Smooth muscle cell (in vitro differentiated cells): ENCODE measurements around the gene CTPS2. TPM values are rescaled to one million over a fixed set of nuclear protein-coding genes. Genes with fewer than 3 reads are reported as not detected.
A peak's percentile ranks its signal among the peaks of the same experiment; 100 is the strongest.
"Not testable (repeated sequence)": the region's sequence is repeated elsewhere in the genome, so short reads cannot be mapped to it uniquely, and the experiment has no call there.

Source experiments
- DNase-seq: peaks from one replicate; lab custom pipeline; 2025; ENCODE audit not compliant: unreplicated experiment; lab: John Stamatoyannopoulos, UW
- H2AFZ ChIP-seq: fragments of 200-600 bp; sonication (generic); 2 replicates; pipeline ENCODE4 v1.6.0; 2016; ENCODE audit warnings: antibody characterized with exemption, low read depth, mild to moderate bottlenecking
- H3F3A ChIP-seq: fragments of 200-600 bp; sonication (generic); 2 replicates; pipeline ENCODE4 v1.6.0; 2017; ENCODE audit warnings: antibody characterized with exemption, low read depth
- H3K27ac ChIP-seq: fragments of 200-600 bp; sonication (generic); 2 replicates; pipeline ENCODE4 v1.5.1; 2016; ENCODE audit warnings: low read depth, mild to moderate bottlenecking
- H3K27me3 ChIP-seq: fragments of 200-600 bp; sonication (generic); 2 replicates; pipeline ENCODE4 v1.6.1; 2016; ENCODE audit warnings: low read depth, mild to moderate bottlenecking
- H3K36me3 ChIP-seq: fragments of 200-600 bp; sonication (generic); 2 replicates; pipeline ENCODE4 v1.5.1; 2016; ENCODE audit warnings: low read depth
- H3K4me1 ChIP-seq: fragments of 200-600 bp; sonication (generic); 2 replicates; pipeline ENCODE4 v1.5.1; 2016; ENCODE audit warnings: low read depth
- H3K4me2 ChIP-seq: fragments of 200-600 bp; sonication (generic); 2 replicates; pipeline ENCODE4 v1.6.0; 2016; ENCODE audit warnings: mild to moderate bottlenecking
- H3K4me3 ChIP-seq: fragments of 200-600 bp; sonication (generic); 2 replicates; pipeline ENCODE4 v1.5.1; 2016; ENCODE audit warnings: mild to moderate bottlenecking
- H3K79me2 ChIP-seq: fragments of 200-600 bp; sonication (generic); 2 replicates; pipeline ENCODE4 v1.6.0; 2016; ENCODE audit warnings: low read depth, mild to moderate bottlenecking
- H3K9ac ChIP-seq: fragments of 200-600 bp; sonication (generic); 2 replicates; pipeline ENCODE4 v1.6.0; 2016; ENCODE audit warnings: low read depth
- H3K9me3 ChIP-seq: fragments of 200-600 bp; sonication (generic); replicated peaks from 2 replicates; pipeline ENCODE4 v1.5.1; 2016; ENCODE audit warnings: low read depth
- H4K20me1 ChIP-seq: fragments of 200-600 bp; sonication (generic); 2 replicates; pipeline ENCODE4 v1.6.0; 2016; ENCODE audit warnings: low read depth
- WGBS: methylation state at CpG from one replicate; pipeline ENCODE4 v1.1.7; 2016; ENCODE audit warnings: low lambda C conversion rate; 5-methylcytosine and 5-hydroxymethylcytosine counted together
- polyA plus RNA-seq: library from polyadenylated mRNA; unstranded; fragments of >200 nt; fragmentation: Nextera tagmentation; extraction: Ambion mirVana; gene quantifications from 2 replicates; pipeline ENCODE4 v1.2.1, GENCODE V29; 2016
- total RNA-seq: library from RNA; depleted of rRNA; stranded (reverse); fragments of >200 nt; gene quantifications from 2 replicates; pipeline ENCODE4 v1.2.3, GENCODE V29; 2014
- TF ChIP-seq, protein P1 (sequence below): fragments of 200-600 bp; sonication (generic); IDR thresholded peaks from 2 replicates; pipeline ENCODE4 v1.5.1; 2017; ENCODE audit warnings: borderline replicate concordance, mild to moderate bottlenecking, antibody characterized with exemption; ENCODE audit not compliant: insufficient read depth, poor library complexity, severe bottlenecking

CTPS2 gene
- total and polyA plus RNA-seq, 2 experiments from 2014 or later = 19.4 to 37.1 TPM

DNA sequence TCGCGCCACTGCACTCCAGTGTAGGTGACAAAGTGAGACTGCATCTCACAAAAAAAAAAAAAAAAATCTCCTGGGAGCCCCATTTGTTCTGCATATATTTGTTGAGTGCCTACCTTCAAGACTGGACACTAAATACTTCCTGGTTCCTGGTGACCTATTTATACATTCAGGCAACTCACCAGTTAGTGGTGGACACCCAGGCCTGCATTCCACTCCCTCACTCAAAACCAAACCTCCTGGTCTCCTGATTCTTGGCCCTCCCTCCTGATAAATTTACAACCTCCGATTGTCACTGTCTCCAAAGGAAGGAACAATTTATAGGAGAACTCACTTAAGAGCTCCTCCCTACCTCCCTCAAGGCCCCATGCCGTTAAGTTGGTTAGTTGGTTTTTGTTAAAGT is 10.0 kb upstream of the CTPS2 start:
- peaks cover 77% of the 10 kb centered on the region for H3K79me2 ChIP-seq
- 81% methylated on average over 4 of the region's 4 CpGs for WGBS
- no peaks in the 10 kb centered on the region for H3K36me3 ChIP-seq
- H3K4me3 ChIP-seq = peak overlapping the region; percentile 22
- H3K4me2 ChIP-seq = peak overlapping the region; percentile 92
- H4K20me1 ChIP-seq = peaks cover 77% of the 10 kb centered on the region
- no peaks in the 10 kb centered on the region for H3K27me3 ChIP-seq
- no peak overlapping the region for H2AFZ ChIP-seq
- H3F3A ChIP-seq = peaks cover 11% of the 10 kb centered on the region
- H3K4me1 ChIP-seq = peaks cover 10% of the 10 kb centered on the region
- H3K27ac ChIP-seq = no peak overlapping the region
- H3K9me3 ChIP-seq = no peaks in the 10 kb centered on the region
- no peak overlapping the region for H3K9ac ChIP-seq
- no peak for DNase-seq
- TF ChIP-seq, protein P1, sequence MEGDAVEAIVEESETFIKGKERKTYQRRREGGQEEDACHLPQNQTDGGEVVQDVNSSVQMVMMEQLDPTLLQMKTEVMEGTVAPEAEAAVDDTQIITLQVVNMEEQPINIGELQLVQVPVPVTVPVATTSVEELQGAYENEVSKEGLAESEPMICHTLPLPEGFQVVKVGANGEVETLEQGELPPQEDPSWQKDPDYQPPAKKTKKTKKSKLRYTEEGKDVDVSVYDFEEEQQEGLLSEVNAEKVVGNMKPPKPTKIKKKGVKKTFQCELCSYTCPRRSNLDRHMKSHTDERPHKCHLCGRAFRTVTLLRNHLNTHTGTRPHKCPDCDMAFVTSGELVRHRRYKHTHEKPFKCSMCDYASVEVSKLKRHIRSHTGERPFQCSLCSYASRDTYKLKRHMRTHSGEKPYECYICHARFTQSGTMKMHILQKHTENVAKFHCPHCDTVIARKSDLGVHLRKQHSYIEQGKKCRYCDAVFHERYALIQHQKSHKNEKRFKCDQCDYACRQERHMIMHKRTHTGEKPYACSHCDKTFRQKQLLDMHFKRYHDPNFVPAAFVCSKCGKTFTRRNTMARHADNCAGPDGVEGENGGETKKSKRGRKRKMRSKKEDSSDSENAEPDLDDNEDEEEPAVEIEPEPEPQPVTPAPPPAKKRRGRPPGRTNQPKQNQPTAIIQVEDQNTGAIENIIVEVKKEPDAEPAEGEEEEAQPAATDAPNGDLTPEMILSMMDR = no peak

DNA sequence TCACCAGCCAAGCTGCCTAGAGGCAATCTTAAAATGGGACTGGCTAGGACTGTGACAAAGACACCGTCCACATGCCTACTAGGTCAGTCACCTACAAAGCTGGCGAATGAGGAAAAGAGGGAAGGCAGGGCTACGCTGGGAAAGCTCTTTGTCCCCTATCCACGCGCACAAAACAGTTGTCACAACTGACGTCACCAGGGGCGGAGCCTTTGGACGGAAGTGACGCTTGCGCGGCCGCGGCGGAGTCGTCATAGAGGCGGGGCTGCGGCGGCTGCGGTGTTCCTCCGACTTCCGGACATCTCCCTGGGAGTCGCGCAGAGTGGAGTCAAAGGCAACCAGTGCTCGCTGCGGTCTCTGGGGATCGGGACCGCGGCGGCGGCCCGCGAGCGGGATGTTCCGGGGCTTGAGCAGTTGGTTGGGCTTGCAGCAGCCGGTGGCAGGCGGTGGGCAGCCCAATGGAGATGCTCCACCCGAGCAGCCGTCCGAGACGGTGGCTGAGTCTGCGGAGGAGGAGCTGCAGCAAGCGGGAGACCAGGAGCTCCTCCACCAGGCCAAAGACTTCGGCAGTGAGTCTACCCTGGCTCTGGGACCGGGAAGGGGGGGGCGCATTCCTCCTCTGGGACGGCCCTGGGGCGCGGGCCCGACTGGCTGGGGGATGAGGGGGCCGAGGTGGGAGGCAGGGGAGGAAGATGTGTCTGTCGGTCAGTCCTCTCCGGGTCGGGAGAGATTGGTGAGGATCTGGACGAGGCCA is 7.0 kb upstream of the CTPS2 start, which contains the start of gene SYAP1:
Gene SYAP1, plus strand, starts transcription at position 279 of the 751 bp plus-strand sequence. Its CDS starts 113 bp downstream, at position 392.
- Histone ChIP-seq H3K9ac (peak within 1 kb of the TSS; percentile 95), H3K79me2 (peaks cover 47% of the 10 kb centered on the region), H3K4me1 (peaks cover 10% of the 10 kb centered on the region), H3K4me3 (peak within 1 kb of the TSS; percentile 80), H3K4me2 (peak within 1 kb of the TSS; percentile 92), H3K36me3 (no peaks in the 10 kb centered on the region), H3K9me3 (no peaks in the 10 kb centered on the region), H3K27me3 (no peaks in the 10 kb centered on the region), H3K27ac (peak within 1 kb of the TSS; percentile 96), H3F3A (peaks cover 11% of the 10 kb centered on the region), H4K20me1 (peaks cover 49% of the 10 kb centered on the region), H2AFZ (peak within 1 kb of the TSS; percentile 6)
- WGBS = under 1% methylated on average over 51 of the region's 54 CpGs
- DNase-seq = peak; percentile 94
- TF ChIP-seq, protein P1 = no peak

DNA sequence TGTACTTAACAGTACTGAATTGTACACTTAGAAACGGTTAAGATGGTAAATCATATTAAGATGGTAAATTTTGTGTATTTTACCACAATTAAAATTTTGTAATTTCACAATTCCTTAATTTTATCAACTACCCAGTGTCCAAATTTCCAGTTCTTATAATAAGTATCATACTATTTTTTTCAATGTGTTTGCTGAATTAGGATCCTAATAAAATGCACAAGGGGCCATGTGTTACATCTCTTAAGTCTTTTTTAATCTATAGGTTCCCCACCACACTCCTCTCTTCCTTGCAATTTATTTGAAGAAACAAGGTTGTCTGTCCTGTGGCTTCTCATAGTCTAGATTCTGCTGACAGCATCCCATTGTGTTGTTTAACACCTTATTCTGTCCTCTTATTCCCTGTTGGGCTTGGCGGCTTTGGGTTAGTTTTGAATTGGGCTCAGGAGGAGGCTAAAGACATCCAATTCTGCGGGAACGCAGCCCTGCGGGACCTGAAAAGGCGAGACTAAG is 6.4 kb upstream of the CTPS2 start:
- Histone ChIP-seq H4K20me1 (peaks cover 42% of the 10 kb centered on the region), H3K4me2 (peak overlapping the region; percentile 84), H3K9me3 (no peaks in the 10 kb centered on the region), H3K4me1 (peaks cover 10% of the 10 kb centered on the region), H2AFZ (peak overlapping the region; percentile 6), H3K36me3 (no peaks in the 10 kb centered on the region), H3K9ac (peak overlapping the region; percentile 88), H3K79me2 (peaks cover 40% of the 10 kb centered on the region), H3F3A (peaks cover 11% of the 10 kb centered on the region), H3K4me3 (peak overlapping the region; percentile 80), H3K27me3 (no peaks in the 10 kb centered on the region), H3K27ac (peak overlapping the region; percentile 96)
- DNase-seq = no peak
- TF ChIP-seq, protein P1 = no peak
- WGBS = 18% methylated on average over 6 of the region's 6 CpGs

DNA sequence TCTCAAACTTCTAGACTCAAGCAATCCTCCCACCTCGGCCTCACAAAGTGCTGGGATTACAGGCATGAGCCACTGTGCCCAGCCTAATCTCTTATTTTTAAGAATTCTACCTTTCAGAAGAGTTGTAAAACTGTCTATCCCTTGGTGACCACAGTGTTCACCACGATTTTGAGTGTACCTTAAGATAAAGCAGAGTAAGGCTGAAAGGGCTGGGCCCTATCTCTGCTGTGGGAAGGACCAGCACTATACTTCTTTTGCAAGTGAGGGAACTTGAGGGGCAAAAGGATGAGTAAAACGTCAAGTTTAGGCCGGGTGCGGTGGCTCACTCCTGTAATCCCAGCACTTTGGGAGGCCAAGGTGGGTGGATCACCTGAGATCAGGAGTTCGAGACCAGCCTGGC is 4.0 kb upstream of the CTPS2 start:
- Histone ChIP-seq H4K20me1 (peaks cover 18% of the 10 kb centered on the region), H3K79me2 (peaks cover 23% of the 10 kb centered on the region), H3F3A (peaks cover 11% of the 10 kb centered on the region)
- not testable (repeated sequence) for DNase-seq, H3K36me3 ChIP-seq, H3K4me3 ChIP-seq, H2AFZ ChIP-seq, H3K4me1 ChIP-seq, H3K9me3 ChIP-seq, H3K4me2 ChIP-seq, H3K27ac ChIP-seq, H3K9ac ChIP-seq, H3K27me3 ChIP-seq
- WGBS = 89% methylated on average over 6 of the region's 6 CpGs

DNA sequence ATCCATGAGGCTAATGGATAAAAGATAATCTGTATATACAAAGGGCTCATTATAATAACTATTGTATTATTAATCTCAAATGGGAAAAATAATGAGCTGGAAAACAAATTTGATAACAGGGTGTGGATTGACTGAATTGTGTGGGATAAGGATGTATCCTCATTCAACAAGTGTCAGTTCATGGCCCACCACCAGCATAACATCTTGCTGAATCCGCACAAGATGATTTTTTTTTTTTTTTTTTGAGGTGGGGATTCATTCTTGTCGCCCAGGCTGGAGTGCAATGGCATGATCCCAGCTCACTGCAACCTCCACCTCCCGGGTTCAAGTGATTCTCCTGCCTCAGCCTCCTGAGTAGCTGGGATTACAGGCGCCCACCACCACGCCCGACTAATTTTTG is 3.2 kb upstream of the CTPS2 start:
- Histone ChIP-seq H3K79me2 (peaks cover 15% of the 10 kb centered on the region), H3K4me1 (peaks cover 10% of the 10 kb centered on the region)
- DNase-seq, H3K27me3 ChIP-seq, H3K36me3 ChIP-seq, H3K4me3 ChIP-seq, H2AFZ ChIP-seq, H4K20me1 ChIP-seq, H3F3A ChIP-seq, H3K27ac ChIP-seq, H3K4me2 ChIP-seq, H3K9ac ChIP-seq, H3K9me3 ChIP-seq: not testable (repeated sequence)
- WGBS = 94% methylated on average over 6 of the region's 6 CpGs
